Stimulated activated CD8-positive, alpha-beta memory T cell treated with anti-CD3 and anti-CD28 coated beads, Interleukin-15, amount 100 ng/mL, for 24 hours (primary cell): Measurements from ENCODE around the gene HSPA4L.

Experiments
- DNase-seq: peaks from one replicate; pipeline ENCODE4 v3.0.0-alpha.2; 2020; ENCODE audit warnings: low read depth

HSPA4L gene

DNA sequence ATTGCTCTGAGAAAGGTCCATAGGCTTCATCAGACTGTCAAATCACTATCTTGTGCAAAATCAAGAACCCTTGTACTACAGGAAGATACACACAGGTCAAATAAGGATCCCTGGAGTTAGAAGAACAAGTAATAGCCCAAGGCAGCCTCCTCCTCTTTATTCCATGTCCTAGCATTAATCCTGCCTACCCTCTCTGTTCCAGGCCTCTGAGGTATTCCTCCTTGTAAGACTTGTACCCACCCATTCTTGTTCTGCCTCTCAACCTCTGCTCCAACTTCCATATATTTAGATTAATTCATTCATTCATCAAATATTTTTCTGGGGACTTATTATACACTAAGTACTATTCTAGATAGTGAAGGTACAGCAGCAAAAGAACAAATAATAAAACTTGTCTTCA lies 88.2 kb downstream of the HSPA4L start:
- DNase-seq = no peak

DNA sequence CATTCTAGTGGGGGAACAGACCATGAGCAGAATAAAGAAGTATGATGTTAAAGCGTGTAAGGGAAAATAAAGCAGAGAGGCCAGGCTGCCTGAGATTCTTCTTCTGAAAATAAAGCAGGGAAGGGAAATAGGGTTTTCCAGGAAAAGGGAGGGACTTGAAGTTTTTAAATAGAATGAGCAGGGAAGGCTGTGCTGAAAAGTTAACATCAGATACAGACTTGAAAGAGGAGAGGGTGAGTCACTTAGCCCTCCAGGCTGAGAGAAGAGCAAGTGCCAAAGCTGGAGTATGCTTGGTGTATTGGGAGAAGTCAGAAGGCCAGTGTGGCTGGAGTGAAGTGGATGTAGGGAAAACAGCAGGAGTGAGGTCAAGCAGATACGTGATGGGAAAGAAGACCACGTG lies 88.6 kb downstream of the HSPA4L start:
- DNase-seq = no peak

DNA sequence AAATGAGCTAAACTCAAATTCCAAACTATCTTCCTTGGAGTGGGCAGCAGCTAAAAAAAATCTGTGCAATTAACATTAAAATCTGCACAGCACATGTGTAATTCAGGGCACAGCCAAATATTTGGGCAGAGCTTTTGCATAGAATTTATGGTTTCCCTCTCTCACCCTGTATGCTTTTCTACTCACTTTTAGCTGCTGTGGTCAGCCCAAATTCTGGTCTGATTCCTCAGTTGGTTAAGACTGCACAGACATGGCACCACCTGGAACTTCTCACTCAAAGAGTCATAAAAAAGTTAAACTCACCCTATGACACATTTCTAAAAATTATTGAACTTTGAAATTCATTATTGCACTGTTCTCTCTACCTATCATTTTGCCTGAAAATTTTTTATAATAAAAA lies 93.7 kb downstream of the HSPA4L start:
- no peak for DNase-seq

- DNase-seq = peak; percentile 85
Measured at GRCh38 chr4:127880763-127881562, 98.8 kb downstream of the HSPA4L start, which contains the start of gene PLK4. Gene PLK4, plus strand, starts transcription at chr4:127880893. Its CDS starts 242 bp downstream, at chr4:127881135.

GRCh38 chr4:127881563-127881864 lies 99.4 kb downstream of the HSPA4L start:
- no peak for DNase-seq

DNA sequence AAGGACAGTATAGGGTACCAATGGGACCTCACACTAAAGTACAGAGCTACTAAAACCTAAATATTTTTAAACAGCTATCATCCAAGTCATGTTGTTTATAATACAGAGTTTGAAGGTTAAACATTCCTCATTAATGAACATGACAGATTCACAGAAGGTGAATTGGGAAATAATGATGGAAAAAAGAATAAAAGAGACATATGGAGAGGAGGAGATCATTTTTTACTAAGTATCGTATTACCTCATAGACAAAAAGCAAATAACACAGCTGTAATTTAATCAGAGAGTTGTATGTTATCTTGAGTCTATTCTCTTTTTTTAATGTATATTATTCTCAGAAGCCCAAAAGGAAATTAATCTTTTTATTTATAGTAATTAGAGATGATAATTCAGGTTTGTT lies 106.4 kb downstream of the HSPA4L start:
- DNase-seq = no peak

- no peak for DNase-seq
Measured at GRCh38 chr4:127889903-127890302, 107.8 kb downstream of the HSPA4L start.
